Muscle layer of colon (tissue), 2 donors: Measurements from ENCODE around the gene IGHMBP2.

Source experiments
- H3K27ac ChIP-seq: one replicate; pipeline ENCODE4 v1.7.0; 2013; ENCODE audit warnings: low read depth, mild to moderate bottlenecking, low read length, moderate library complexity
- H3K27me3 ChIP-seq, 2 donors: one replicate each; pipeline ENCODE4 v1.7.0; 2013; ENCODE audit warnings: low read length in 2 of 2, mild to moderate bottlenecking in 2 of 2; ENCODE audit not compliant: insufficient read depth in 2 of 2, control insufficient read depth in 1 of 2
- H3K36me3 ChIP-seq: one replicate; pipeline ENCODE4 v1.7.0; 2013; ENCODE audit warnings: mild to moderate bottlenecking, low read length; ENCODE audit not compliant: insufficient read depth
- H3K4me1 ChIP-seq: one replicate; pipeline ENCODE4 v1.7.0; 2013; ENCODE audit warnings: mild to moderate bottlenecking, low read length; ENCODE audit not compliant: insufficient read depth
- H3K4me3 ChIP-seq, 2 donors: one replicate each; pipeline ENCODE4 v1.7.0; 2013; ENCODE audit warnings: low read length in 2 of 2, low read depth in 1 of 2, mild to moderate bottlenecking in 1 of 2, moderate library complexity in 1 of 2
- H3K9ac ChIP-seq: one replicate; pipeline ENCODE4 v1.7.0; 2013; ENCODE audit warnings: low read length
- H3K9me3 ChIP-seq: one replicate; pipeline ENCODE4 v1.7.0; 2013; ENCODE audit warnings: mild to moderate bottlenecking, low read length
- donor health status: abdominal sarcoma.
- donor health status: Adenocarcinoma of cecum.

The IGHMBP2 gene

DNA sequence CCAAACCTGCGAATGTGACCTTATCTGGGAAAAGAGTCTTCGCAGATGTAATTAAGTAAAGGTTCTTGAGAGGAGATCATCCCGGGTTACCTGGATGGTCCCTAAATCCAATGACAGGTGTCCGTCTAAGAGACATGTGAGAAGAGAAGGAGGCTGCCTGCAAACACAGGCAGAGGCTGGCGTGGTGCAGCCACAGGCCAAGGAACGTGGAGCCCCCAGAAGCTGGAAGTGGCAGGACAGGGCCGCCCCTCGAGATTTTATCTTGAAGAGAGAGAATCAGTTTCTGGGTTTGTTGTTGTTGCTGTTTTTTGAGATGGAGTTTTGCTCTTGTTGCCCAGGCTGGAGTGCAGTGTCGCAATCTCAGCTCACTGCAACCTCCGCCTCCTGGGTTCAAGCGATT is 43.5 kb downstream of the IGHMBP2 start:
- peaks cover 55% of the 10 kb centered on the region for H3K4me1 ChIP-seq
- H3K9me3 ChIP-seq = no peaks in the 10 kb centered on the region
- H3K27me3 ChIP-seq = no peaks in the 10 kb centered on the region
- no peaks in the 10 kb centered on the region for H3K36me3 ChIP-seq
- H3K9ac ChIP-seq = peak overlapping the region; percentile 75
- H3K27ac ChIP-seq = peak overlapping the region; percentile 94
- H3K4me3 ChIP-seq = peak overlapping the region in 1 of 2 donors; percentile 25

DNA sequence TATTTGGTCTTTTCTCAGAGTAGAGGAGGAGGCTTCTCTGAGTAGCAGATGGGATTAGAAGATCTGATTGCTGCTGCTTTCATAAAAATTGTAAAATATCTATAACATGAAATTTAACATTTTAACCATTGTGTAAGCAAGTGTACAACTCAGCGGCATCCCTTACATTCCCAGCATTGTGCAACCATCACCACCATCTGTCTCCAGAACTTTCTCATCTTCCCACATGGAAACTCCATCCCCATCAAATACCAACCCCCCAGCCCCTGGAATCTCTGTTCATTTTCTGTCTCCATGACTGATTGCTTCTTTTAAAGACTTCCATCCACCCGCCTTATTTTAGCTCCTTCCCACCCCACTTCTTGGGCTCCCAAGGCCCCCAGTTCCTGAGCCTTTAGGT is 44.8 kb downstream of the IGHMBP2 start:
- Histone ChIP-seq H3K9ac (no peak overlapping the region), H3K27ac (peak overlapping the region; percentile 94), H3K9me3 (no peaks in the 10 kb centered on the region), H3K36me3 (no peaks in the 10 kb centered on the region), H3K27me3 (no peaks in the 10 kb centered on the region), H3K4me3 (no peak overlapping the region), H3K4me1 (peaks cover 42% of the 10 kb centered on the region)

DNA sequence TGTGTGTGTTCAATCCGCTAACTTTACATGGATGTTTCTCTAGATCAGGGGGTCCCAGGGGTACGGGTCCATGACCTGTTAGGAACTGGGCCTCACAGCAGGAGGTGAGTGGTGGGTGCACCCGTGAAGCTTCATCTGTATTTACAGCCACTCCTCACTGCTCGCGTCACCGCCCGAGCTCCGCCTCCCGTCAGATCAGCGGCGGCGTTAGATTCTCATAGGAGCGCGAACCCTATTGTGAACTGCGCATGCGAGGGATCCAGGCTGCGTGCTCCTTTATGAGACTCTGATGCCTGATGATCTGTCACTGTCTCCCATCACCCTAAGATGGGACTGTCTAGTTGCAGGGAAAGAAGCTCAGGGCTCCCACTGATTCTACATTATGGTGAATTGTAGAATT is 45.2 kb downstream of the IGHMBP2 start:
- Histone ChIP-seq H3K36me3 (no peaks in the 10 kb centered on the region), H3K4me3 (no peak overlapping the region), H3K4me1 (peaks cover 37% of the 10 kb centered on the region), H3K27me3 (no peaks in the 10 kb centered on the region), H3K27ac (peak overlapping the region; percentile 94), H3K9ac (no peak overlapping the region), H3K9me3 (no peaks in the 10 kb centered on the region)

DNA sequence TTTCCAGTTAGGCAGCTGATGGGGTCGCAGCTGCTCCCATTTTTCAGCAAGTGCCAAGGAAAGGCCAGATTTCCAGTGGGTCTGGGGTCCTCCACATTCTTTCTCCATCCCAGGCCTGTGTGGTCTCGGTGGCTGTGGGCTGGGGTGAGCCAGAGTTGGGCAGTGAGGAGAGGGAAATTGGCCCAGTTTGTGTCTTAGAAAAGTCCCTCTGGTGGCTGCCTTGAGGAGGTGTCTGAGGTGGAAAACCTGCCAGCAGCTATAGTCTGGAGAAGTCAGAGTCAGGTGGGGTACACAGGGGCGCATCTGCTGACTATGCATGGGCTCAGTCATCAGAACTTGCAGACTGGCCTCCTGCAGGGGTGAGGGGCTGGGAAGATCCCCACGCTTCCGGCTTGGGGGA is 46.6 kb downstream of the IGHMBP2 start:
- Histone ChIP-seq H3K4me3 (no peak overlapping the region), H3K9me3 (no peaks in the 10 kb centered on the region), H3K4me1 (peaks cover 34% of the 10 kb centered on the region), H3K27ac (peak overlapping the region; percentile 52), H3K36me3 (no peaks in the 10 kb centered on the region), H3K27me3 (no peaks in the 10 kb centered on the region), H3K9ac (no peak overlapping the region)

DNA sequence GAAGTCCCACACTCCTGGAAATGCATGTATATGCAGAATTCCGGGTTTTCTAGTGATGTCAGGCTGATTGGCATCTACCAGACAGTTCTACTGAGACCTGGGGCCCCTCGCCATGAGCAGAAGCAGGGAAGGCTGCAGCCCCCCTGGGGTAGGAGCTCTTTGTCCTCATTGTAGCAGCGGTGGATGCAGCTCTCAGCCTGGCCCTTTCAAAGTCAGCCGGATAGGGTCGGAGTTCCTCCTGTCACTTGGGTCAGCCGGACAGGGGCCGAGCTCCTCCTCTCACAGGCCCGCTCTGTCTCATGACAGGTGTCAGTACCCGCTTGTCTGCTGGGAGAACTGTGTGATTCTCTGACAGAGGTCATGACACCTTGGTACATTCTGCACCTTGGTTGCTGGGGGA is 47.1 kb downstream of the IGHMBP2 start:
- H3K9ac ChIP-seq = no peak overlapping the region
- H3K27ac ChIP-seq = peak overlapping the region; percentile 52

DNA sequence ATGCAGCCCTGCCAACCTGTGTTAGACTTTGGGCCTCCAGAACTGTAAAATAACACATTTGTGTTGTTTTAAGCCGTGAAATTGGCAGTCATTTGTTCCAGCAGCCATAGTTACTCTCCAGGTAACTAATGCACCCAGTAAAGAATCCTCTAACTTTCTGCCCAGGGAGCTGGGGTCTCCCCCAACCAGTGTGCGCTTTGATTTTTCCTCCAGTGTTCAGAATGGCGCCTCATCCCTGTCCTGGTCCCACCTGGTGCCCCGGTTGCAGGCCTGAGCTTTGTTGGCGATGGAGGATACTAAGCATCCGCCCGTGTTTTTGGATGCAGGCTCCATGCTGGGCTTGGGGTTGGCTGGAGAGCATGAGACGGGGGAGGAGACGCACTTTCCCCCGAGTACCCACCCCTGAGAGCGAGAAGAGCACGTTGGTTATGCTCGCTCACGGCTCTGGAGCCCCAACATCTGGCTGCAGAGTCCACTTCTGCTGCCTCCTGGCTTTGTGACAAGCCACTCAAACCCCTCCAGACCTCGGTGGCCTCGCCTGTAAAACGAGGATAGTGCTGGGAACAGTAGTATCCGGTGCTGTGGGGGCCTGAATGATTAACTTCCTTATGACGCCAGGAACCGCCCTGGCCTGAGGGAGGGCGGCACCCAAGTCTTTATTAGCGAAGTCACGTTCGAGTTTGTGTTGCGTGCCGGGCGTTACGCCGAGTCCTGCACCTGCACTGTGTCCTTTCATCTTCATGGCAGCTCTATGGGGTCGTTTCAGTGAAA is 51.3 kb downstream of the IGHMBP2 start:
- H3K27ac ChIP-seq = peak overlapping the region; percentile 89

More for the DNA sequence above, 47.1 kb downstream of the IGHMBP2 start:
- Histone ChIP-seq H3K27me3 (no peaks in the 10 kb centered on the region), H3K4me1 (peaks cover 34% of the 10 kb centered on the region), H3K4me3 (no peak overlapping the region), H3K9me3 (no peaks in the 10 kb centered on the region), H3K36me3 (no peaks in the 10 kb centered on the region)

DNA sequence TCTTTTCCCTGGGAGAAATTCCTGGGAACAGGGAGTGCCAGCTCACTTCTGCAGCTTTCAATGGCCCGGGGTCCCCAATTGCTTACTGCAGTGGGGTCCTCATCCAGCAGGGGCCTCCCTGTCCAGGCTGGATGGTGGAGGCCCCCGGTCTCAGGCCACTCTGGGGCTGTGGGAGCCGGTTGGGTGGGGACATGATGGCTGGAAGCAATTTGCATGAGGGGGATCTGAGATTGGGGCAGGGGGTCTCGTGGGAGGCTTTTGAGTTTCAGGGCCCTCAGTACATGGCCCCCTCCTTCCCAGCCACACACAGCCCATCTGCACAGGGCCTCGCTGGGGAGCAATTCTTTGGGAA is 51.9 kb downstream of the IGHMBP2 start:
- Histone ChIP-seq H3K36me3 (no peaks in the 10 kb centered on the region), H3K27ac (peak overlapping the region; percentile 89), H3K27me3 (no peaks in the 10 kb centered on the region), H3K4me1 (peaks cover 23% of the 10 kb centered on the region), H3K9me3 (no peaks in the 10 kb centered on the region), H3K9ac (no peak overlapping the region), H3K4me3 (no peak overlapping the region)

More for the DNA sequence above, 51.3 kb downstream of the IGHMBP2 start:
- Histone ChIP-seq H3K4me3 (no peak overlapping the region), H3K27me3 (no peaks in the 10 kb centered on the region), H3K4me1 (peaks cover 23% of the 10 kb centered on the region), H3K9ac (no peak overlapping the region), H3K36me3 (no peaks in the 10 kb centered on the region), H3K9me3 (no peaks in the 10 kb centered on the region)

DNA sequence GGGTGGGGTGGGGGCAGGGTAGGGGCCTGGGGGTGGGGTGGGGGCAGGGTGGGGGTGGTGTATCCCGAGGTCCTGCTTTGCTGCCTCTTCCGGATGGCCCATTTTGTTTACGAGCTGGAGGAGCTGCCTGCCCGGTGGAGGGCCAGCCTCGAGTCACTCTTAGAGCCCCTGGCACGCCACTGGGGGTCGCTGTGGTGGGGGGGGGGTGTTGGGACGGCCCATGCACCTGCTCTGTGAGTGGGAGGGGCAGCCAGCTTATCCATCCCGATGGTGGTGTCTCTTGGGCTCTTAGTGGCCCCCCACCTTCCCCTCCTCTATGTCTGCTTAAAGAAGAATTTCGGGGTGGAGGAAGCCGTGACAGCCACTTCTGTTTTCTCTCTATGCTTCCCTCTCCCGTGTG is 52.5 kb downstream of the IGHMBP2 start:
- Histone ChIP-seq H3K36me3 (no peaks in the 10 kb centered on the region), H3K9ac (peak overlapping the region; percentile 25), H3K4me1 (peaks cover 23% of the 10 kb centered on the region), H3K27me3 (no peaks in the 10 kb centered on the region), H3K27ac (peak overlapping the region; percentile 78), H3K9me3 (no peaks in the 10 kb centered on the region), H3K4me3 (no peak overlapping the region)

DNA sequence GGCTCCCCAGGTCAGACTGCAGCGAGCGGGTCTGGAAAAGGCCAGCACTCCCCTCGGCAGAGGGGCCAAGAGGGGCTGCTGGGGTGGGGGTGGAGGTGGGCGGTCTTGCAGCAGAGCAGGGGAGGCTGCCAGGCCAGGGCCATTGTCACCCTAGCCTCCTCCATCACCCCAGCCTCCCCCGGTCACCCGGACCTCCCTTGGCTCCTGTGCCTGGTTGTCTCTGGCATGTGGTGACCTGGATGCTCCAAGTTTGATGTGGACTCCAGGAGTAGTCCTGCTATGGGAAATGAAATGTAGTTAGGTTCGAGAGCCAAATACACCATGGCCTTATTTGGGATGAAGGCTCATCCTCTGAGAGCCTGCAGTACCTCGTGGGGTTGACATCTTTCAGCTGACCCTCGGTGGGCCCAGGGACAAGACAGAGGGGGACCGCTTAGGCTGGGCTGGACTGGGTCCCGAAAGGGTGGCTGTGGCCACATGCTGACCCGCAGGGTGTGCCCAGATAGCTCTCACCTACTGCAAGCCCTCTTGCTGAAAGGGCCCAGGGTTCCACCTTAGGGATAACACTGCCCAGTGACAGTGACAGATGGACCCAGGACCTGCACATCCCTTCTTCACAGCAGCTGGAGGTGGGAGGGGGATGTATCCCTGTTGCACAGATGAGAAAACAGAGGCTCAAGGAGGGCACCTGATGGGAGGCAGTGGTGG is 53.0 kb downstream of the IGHMBP2 start:
- Histone ChIP-seq H3K9ac (peak overlapping the region; percentile 25), H3K27me3 (no peaks in the 10 kb centered on the region), H3K27ac (peak overlapping the region; percentile 78), H3K9me3 (no peaks in the 10 kb centered on the region), H3K4me1 (peaks cover 23% of the 10 kb centered on the region), H3K4me3 (peak overlapping the region in 1 of 2 donors; percentile 33), H3K36me3 (no peaks in the 10 kb centered on the region)

DNA sequence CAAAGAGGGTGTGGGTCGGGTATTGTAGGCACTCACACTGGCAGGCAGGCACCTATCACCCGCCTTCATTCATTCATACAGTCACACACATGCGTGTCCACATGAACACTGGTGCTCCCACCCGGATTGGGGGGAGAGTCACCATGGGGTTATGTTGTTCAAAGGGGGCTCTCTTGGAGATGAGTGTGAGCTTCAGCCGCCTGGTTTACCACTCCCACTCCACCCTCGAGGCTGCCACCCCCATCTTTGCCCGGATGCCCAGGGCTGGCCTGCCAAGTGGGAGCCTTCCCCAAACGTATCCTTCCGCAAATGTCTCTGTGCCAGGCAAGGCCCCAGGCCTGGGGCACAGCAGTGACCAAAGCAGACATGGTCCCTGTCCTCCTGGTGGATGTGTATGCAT is 54.5 kb downstream of the IGHMBP2 start:
- no peaks in the 10 kb centered on the region for H3K27me3 ChIP-seq
- H3K9me3 ChIP-seq = no peaks in the 10 kb centered on the region
- H3K4me3 ChIP-seq = no peak overlapping the region
- no peak overlapping the region for H3K9ac ChIP-seq
- H3K4me1 ChIP-seq = peaks cover 23% of the 10 kb centered on the region
- H3K36me3 ChIP-seq = no peaks in the 10 kb centered on the region
- no peak overlapping the region for H3K27ac ChIP-seq

DNA sequence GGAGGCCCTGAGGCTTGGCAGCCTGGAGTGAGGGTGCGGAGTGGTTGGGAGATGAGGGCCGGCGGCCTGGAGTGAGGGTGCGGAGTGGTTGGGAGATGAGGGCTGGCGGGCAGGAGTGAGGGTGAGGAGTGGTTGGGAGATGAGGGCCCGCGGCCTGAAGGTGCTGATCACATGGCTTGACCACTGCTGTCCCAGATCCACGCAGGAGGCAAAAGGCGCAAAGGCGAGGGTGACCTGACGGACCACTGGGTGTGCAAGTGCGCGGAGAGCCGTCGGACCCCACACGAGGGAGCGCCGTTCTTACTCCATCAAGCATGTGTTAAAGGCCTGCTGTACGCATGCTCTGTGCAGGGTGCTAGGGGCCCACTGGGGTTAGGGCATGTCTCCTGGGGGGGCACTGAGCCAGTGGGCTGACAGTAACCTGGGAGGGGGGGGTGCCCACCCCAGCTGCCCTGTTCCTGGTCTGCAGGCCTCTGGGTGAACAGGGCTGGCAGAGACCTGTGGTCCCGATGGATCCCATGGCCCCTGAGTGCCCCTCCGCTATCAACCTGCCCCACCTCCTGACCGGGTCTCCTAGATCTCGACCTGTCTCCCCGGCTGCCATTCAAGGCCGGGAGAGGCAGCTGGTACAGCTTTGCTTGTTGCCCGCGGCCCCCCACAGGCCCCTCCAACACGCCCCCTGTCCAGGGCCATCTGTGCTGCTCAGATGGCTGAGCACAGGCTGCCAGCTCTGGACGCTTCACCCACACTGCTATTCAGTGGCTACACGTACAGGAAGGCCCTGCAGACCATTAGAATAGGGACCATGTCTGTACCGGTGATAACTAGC is 56.0 kb downstream of the IGHMBP2 start:
- Histone ChIP-seq H3K27ac (no peak overlapping the region), H3K36me3 (no peaks in the 10 kb centered on the region), H3K4me3 (no peak overlapping the region), H3K9me3 (no peaks in the 10 kb centered on the region), H3K4me1 (peaks cover 22% of the 10 kb centered on the region), H3K27me3 (no peaks in the 10 kb centered on the region), H3K9ac (no peak overlapping the region)
